ENCODE data around the gene SPAG8. TPM values are rescaled to one million over a fixed set of nuclear protein-coding genes. Genes with fewer than 3 reads are reported as not detected.

The SPAG8 gene
- total RNA-seq, 1 experiment from 2014 or later, result not detected

- no peaks in the 10 kb centered on the region for H3K79me2 ChIP-seq (ENCODE audit: low read length)
- H4K20me1 ChIP-seq (ENCODE audit: low read length), result no peaks in the 10 kb centered on the region
- H3K4me1 ChIP-seq (ENCODE audit: insufficient read depth, low read length), result no peaks in the 10 kb centered on the region
- POLR2A ChIA-PET (ENCODE audit: unreplicated experiment), result interaction anchor here (0.6 kb wide), 1 partner anchor 13 kb away, joined by 3 read pairs; no protein-coding TSS in a partner anchor
- no peaks in the 10 kb centered on the region for H3K9me2 ChIP-seq (replicated peaks; ENCODE audit: low read length)
- ATAC-seq (no peak), DNase-seq (no peak)
- no peaks in the 10 kb centered on the region for H3F3A ChIP-seq (ENCODE audit: low read length, unreplicated experiment)
- TF ChIP-seq EZH2phosphoT487 (IDR thresholded peaks at IDR 0.05; ENCODE audit: borderline replicate concordance, low read length) (no peak), CTCF (conservative IDR thresholded peaks at IDR 0.05; ENCODE audit: low read depth, low read length) (no peak), EZH2 (IDR thresholded peaks at IDR 0.05; ENCODE audit: low read length, unreplicated experiment) (no peak)
- H3K27ac ChIP-seq (ENCODE audit: low read length), result no peak overlapping the region
- intact Hi-C loops (cut with micrococcal nuclease), result no loop called here
- no peaks in the 10 kb centered on the region for H3K36me3 ChIP-seq (ENCODE audit: low read depth, low read length)
- H3K27me3 ChIP-seq (ENCODE audit: low read length), result no peaks in the 10 kb centered on the region
- no TSS peak for BruUV-seq (replicated peaks)
- H2AFZ ChIP-seq (ENCODE audit: low read length), result no peak overlapping the region
- no peak overlapping the region for H3K4me3 ChIP-seq (ENCODE audit: low read length)
- no peak overlapping the region for H3K9ac ChIP-seq (ENCODE audit: low read length)
- no peak overlapping the region for H3K4me2 ChIP-seq (ENCODE audit: low read length)
- CTCF ChIA-PET, result no interaction called here
- no peaks in the 10 kb centered on the region for H3K9me3 ChIP-seq (ENCODE audit: low read length)
These were observed 44.8 kb upstream of the SPAG8 start for GRCh38 chr9:35856882-35857281.

- Histone ChIP-seq H3K9ac (ENCODE audit: low read length) (no peak overlapping the region), H3K4me1 (ENCODE audit: insufficient read depth, low read length) (no peaks in the 10 kb centered on the region), H2AFZ (ENCODE audit: low read length) (no peak overlapping the region), H3K36me3 (ENCODE audit: low read depth, low read length) (no peaks in the 10 kb centered on the region), H3F3A (ENCODE audit: low read length, unreplicated experiment) (no peaks in the 10 kb centered on the region), H4K20me1 (ENCODE audit: low read length) (no peaks in the 10 kb centered on the region), H3K27me3 (ENCODE audit: low read length) (no peaks in the 10 kb centered on the region), H3K27ac (ENCODE audit: low read length) (no peak overlapping the region), H3K9me2 (replicated peaks; ENCODE audit: low read length) (no peaks in the 10 kb centered on the region), H3K4me3 (ENCODE audit: low read length) (no peak overlapping the region), H3K79me2 (ENCODE audit: low read length) (no peaks in the 10 kb centered on the region), H3K9me3 (ENCODE audit: low read length) (no peaks in the 10 kb centered on the region), H3K4me2 (ENCODE audit: low read length) (no peak overlapping the region)
- no TSS peak for BruUV-seq (replicated peaks)
- ATAC-seq, result no peak
- DNase-seq, result no peak
- no peak for TF ChIP-seq EZH2phosphoT487 (IDR thresholded peaks at IDR 0.05; ENCODE audit: borderline replicate concordance, low read length)
- no peak for TF ChIP-seq EZH2 (IDR thresholded peaks at IDR 0.05; ENCODE audit: low read length, unreplicated experiment)
- no peak for TF ChIP-seq CTCF (conservative IDR thresholded peaks at IDR 0.05; ENCODE audit: low read depth, low read length)
- intact Hi-C loops (cut with micrococcal nuclease), result no loop called here
- POLR2A ChIA-PET (ENCODE audit: unreplicated experiment), result interaction anchor here (0.6 kb wide), 1 partner anchor 12 kb away, joined by 3 read pairs; no protein-coding TSS in a partner anchor
- CTCF ChIA-PET, result no interaction called here
These were observed 44.1 kb upstream of the SPAG8 start for GRCh38 chr9:35856206-35856605.

- Histone ChIP-seq H3K27ac (ENCODE audit: low read length) (no peak overlapping the region), H3K27me3 (ENCODE audit: low read length) (no peaks in the 10 kb centered on the region), H2AFZ (ENCODE audit: low read length) (no peak overlapping the region), H3K4me2 (ENCODE audit: low read length) (no peak overlapping the region), H3K36me3 (ENCODE audit: low read depth, low read length) (no peaks in the 10 kb centered on the region), H3K79me2 (ENCODE audit: low read length) (no peaks in the 10 kb centered on the region), H3F3A (ENCODE audit: low read length, unreplicated experiment) (no peaks in the 10 kb centered on the region), H3K4me1 (ENCODE audit: insufficient read depth, low read length) (no peaks in the 10 kb centered on the region), H3K4me3 (ENCODE audit: low read length) (no peak overlapping the region), H4K20me1 (ENCODE audit: low read length) (no peaks in the 10 kb centered on the region), H3K9me3 (ENCODE audit: low read length) (no peaks in the 10 kb centered on the region), H3K9me2 (replicated peaks; ENCODE audit: low read length) (no peaks in the 10 kb centered on the region), H3K9ac (ENCODE audit: low read length) (no peak overlapping the region)
- DNase-seq (no peak), ATAC-seq (no peak)
- intact Hi-C loops (cut with micrococcal nuclease), result no loop called here
- POLR2A ChIA-PET (ENCODE audit: unreplicated experiment), result no interaction called here
- TF ChIP-seq CTCF (conservative IDR thresholded peaks at IDR 0.05; ENCODE audit: low read depth, low read length) (no peak), EZH2 (IDR thresholded peaks at IDR 0.05; ENCODE audit: low read length, unreplicated experiment) (no peak), EZH2phosphoT487 (IDR thresholded peaks at IDR 0.05; ENCODE audit: borderline replicate concordance, low read length) (no peak)
- no TSS peak for BruUV-seq (replicated peaks)
- CTCF ChIA-PET, result no interaction called here
These were observed 42.2 kb upstream of the SPAG8 start for GRCh38 chr9:35854091-35854762.

All from PC-3 (cell line).